Measurements from ENCODE around the gene IRAK3. TPM values are rescaled to one million over a fixed set of nuclear protein-coding genes. Genes with fewer than 3 reads are reported as not detected.

The IRAK3 gene
- polyA plus RNA-seq, 1 donor from 2014 or later = 0.31 TPM

DNA sequence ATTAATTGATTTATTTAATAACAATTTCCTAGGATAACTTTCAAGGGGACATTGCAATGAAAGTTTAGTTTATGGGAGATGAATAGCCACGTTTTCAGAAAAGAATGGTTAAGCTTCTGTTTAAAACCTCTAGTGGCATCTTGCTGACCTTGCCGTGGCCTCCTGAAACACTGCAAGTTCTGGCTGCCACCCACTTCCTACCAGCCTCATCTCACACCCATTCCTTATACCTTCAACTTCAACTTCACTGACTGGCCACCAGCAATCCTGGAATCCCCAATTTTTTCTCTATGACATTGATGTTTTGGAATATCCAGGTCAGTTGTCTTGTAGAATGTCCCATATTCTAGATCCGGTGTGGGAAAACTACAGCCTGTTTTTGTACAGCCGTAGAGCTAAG is 108.1 kb downstream of the IRAK3 start:
- no peak overlapping the region for H3K4me2 ChIP-seq (ENCODE audit: low read length)
- H3K27ac ChIP-seq (ENCODE audit: low read length) = no peak overlapping the region
- no peaks in the 10 kb centered on the region for H4K20me1 ChIP-seq (ENCODE audit: insufficient read depth)
- no peak overlapping the region for H3K4me3 ChIP-seq (ENCODE audit: low read length)
- H3F3A ChIP-seq (ENCODE audit: insufficient read depth, low read length, poor library complexity, severe bottlenecking) = no peaks in the 10 kb centered on the region
- no peaks in the 10 kb centered on the region for H3K36me3 ChIP-seq (ENCODE audit: insufficient read depth, low read length)
- no peaks in the 10 kb centered on the region for H3K9me3 ChIP-seq (ENCODE audit: low read length)
- H2AFZ ChIP-seq (ENCODE audit: low read depth, low read length) = no peak overlapping the region
- no peaks in the 10 kb centered on the region for H3K79me2 ChIP-seq (replicated peaks; ENCODE audit: insufficient read depth, low read length)
- peaks cover 6% of the 10 kb centered on the region for H3K27me3 ChIP-seq (ENCODE audit: insufficient read depth, low read depth, low read length)
- TF ChIP-seq MXI1 (conservative IDR thresholded peaks at IDR 0.05; ENCODE audit: poor library complexity, severe bottlenecking) (no peak), RAD21 (conservative IDR thresholded peaks at IDR 0.05) (no peak), POLR2AphosphoS5 (IDR thresholded peaks at IDR 0.05) (no peak), EZH2 (IDR thresholded peaks at IDR 0.05; ENCODE audit: borderline replicate concordance, insufficient read depth, low read length, poor library complexity, severe bottlenecking) (no peak), CTCF (IDR thresholded peaks at IDR 0.05; ENCODE audit: poor library complexity, severe bottlenecking) (no peak), SMC3 (conservative IDR thresholded peaks at IDR 0.05; ENCODE audit: poor library complexity) (no peak), TAF1 (IDR thresholded peaks at IDR 0.05; ENCODE audit: low read depth) (no peak), EP300 (conservative IDR thresholded peaks at IDR 0.05; ENCODE audit: poor library complexity, severe bottlenecking) (no peak)
- TF ChIP-seq, protein P1, sequence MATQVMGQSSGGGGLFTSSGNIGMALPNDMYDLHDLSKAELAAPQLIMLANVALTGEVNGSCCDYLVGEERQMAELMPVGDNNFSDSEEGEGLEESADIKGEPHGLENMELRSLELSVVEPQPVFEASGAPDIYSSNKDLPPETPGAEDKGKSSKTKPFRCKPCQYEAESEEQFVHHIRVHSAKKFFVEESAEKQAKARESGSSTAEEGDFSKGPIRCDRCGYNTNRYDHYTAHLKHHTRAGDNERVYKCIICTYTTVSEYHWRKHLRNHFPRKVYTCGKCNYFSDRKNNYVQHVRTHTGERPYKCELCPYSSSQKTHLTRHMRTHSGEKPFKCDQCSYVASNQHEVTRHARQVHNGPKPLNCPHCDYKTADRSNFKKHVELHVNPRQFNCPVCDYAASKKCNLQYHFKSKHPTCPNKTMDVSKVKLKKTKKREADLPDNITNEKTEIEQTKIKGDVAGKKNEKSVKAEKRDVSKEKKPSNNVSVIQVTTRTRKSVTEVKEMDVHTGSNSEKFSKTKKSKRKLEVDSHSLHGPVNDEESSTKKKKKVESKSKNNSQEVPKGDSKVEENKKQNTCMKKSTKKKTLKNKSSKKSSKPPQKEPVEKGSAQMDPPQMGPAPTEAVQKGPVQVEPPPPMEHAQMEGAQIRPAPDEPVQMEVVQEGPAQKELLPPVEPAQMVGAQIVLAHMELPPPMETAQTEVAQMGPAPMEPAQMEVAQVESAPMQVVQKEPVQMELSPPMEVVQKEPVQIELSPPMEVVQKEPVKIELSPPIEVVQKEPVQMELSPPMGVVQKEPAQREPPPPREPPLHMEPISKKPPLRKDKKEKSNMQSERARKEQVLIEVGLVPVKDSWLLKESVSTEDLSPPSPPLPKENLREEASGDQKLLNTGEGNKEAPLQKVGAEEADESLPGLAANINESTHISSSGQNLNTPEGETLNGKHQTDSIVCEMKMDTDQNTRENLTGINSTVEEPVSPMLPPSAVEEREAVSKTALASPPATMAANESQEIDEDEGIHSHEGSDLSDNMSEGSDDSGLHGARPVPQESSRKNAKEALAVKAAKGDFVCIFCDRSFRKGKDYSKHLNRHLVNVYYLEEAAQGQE (IDR thresholded peaks at IDR 0.05; ENCODE audit: borderline replicate concordance) = no peak
- H3K9ac ChIP-seq (ENCODE audit: low read length) = no peak overlapping the region
- H3K9me2 ChIP-seq (ENCODE audit: insufficient read depth, low read length) = no peaks in the 10 kb centered on the region

DNA sequence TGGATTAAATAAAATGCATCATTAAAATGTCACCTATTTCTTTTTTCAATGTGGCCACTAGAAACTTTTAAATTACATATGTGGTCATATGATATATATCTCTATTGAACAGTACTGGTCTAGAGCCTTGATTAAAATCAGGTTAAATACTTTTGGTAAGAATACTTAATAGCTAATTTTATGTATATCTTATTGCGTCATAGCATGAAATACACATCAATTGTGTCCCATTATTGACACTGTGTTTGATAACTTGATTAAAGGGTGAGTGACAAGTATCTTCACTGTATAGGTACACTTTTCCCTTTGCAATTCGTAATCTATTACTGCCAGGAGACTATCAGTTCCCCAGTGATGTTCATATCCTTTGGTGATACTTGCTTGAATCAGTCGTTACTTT is 108.9 kb downstream of the IRAK3 start:
- no peak overlapping the region for H3K4me2 ChIP-seq (ENCODE audit: low read length)
- no peaks in the 10 kb centered on the region for H3K79me2 ChIP-seq (replicated peaks; ENCODE audit: insufficient read depth, low read length)

More for the DNA sequence above, 108.9 kb downstream of the IRAK3 start:
- TF ChIP-seq MXI1 (conservative IDR thresholded peaks at IDR 0.05; ENCODE audit: poor library complexity, severe bottlenecking) = no peak
- TF ChIP-seq EP300 (conservative IDR thresholded peaks at IDR 0.05; ENCODE audit: poor library complexity, severe bottlenecking) = no peak
- no peak for TF ChIP-seq SMC3 (conservative IDR thresholded peaks at IDR 0.05; ENCODE audit: poor library complexity)
- no peak for TF ChIP-seq CTCF (IDR thresholded peaks at IDR 0.05; ENCODE audit: poor library complexity, severe bottlenecking)
- TF ChIP-seq POLR2AphosphoS5 (IDR thresholded peaks at IDR 0.05) = no peak
- no peak for TF ChIP-seq TAF1 (IDR thresholded peaks at IDR 0.05; ENCODE audit: low read depth)
- TF ChIP-seq RAD21 (conservative IDR thresholded peaks at IDR 0.05) = no peak
- TF ChIP-seq, protein P1 (IDR thresholded peaks at IDR 0.05; ENCODE audit: borderline replicate concordance) = no peak
- TF ChIP-seq EZH2 (IDR thresholded peaks at IDR 0.05; ENCODE audit: borderline replicate concordance, insufficient read depth, low read length, poor library complexity, severe bottlenecking) = no peak
- H3F3A ChIP-seq (ENCODE audit: insufficient read depth, low read length, poor library complexity, severe bottlenecking) = no peaks in the 10 kb centered on the region
- H3K9ac ChIP-seq (ENCODE audit: low read length) = no peak overlapping the region
- H3K36me3 ChIP-seq (ENCODE audit: insufficient read depth, low read length) = no peaks in the 10 kb centered on the region
- H4K20me1 ChIP-seq (ENCODE audit: insufficient read depth) = no peaks in the 10 kb centered on the region
- peaks cover 6% of the 10 kb centered on the region for H3K27me3 ChIP-seq (ENCODE audit: insufficient read depth, low read depth, low read length)
- no peaks in the 10 kb centered on the region for H3K9me3 ChIP-seq (ENCODE audit: low read length)
- H3K9me2 ChIP-seq (ENCODE audit: insufficient read depth, low read length) = no peaks in the 10 kb centered on the region
- H3K4me3 ChIP-seq (ENCODE audit: low read length) = no peak overlapping the region
- no peak overlapping the region for H3K27ac ChIP-seq (ENCODE audit: low read length)
- H2AFZ ChIP-seq (ENCODE audit: low read depth, low read length) = no peak overlapping the region
